T-helper 1 cell (primary cell): ENCODE data around the gene OR2J3.
A peak's percentile ranks its signal among the peaks of the same experiment; 100 is the strongest.
"Not testable (repeated sequence)": the region's sequence is repeated elsewhere in the genome, so short reads cannot be mapped to it uniquely, and the experiment has no call there.

Source experiments
- DNase-seq, 5 donors: peaks; one replicate each; pipeline ENCODE4 v3.0.0-alpha.2; 2012 to 2020
- total RNA-seq, 4 donors: gene quantifications; one replicate each; lab custom pipeline; 2026; lab: John Stamatoyannopoulos, UW

The OR2J3 gene
- total RNA-seq, result 0 to 0.15 (median 0) reads per million in 4 donors

- DNase-seq, result no peak
Observed at GRCh38 chr6:29107758-29108157, at the start of gene OR2J3. TSS of gene OR2J3 (plus strand) at chr6:29108058. CDS start at chr6:29111891, 3,833 bp downstream.

DNA sequence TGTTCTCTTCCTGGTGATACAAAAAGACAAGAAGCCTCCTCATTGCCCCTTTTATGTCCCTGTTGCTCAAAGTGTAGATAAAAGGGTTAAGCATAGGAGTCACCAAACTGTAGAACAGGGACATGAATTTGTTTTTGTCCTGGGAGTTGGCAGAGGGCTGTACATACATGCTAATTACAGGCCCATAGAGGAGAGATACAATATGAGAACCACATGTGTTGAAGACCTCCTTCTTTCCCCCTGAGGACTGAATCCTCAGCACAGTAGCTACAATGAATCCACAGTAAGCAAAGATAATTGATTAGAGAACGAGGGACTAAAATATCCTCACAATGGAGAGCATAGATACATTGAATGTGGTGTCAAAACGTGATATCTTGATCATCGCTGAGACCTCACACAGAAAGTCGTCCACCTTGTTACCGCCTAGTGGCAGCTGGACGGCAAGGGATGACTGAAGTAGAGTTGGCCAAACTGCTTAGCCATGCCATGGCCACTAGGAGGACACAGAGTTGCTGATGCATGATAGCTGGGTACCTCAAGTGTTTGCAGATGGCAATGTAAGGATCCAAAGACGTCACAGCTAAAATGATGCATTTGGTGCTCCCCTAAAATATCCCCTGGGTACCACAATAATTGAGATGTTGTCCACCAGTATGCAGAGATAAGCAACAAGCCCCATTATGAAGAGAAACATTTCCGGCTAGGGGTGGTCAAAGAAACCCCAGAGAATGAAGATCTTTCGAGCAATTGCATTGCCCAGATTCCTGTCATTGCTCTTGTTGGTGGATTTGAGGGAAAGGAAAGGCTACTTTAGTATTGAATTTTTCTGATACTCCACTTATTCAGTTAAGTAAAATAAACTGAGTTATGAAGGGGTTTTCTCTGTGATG, 35.8 kb upstream of the OR2J3 start:
- peak in 1 of 5 donors; percentile 2 for DNase-seq

- no peak for DNase-seq
Observed at GRCh38 chr6:29079203-29079602, 28.7 kb upstream of the OR2J3 start.

GRCh38 chr6:29081312-29081711, 26.5 kb upstream of the OR2J3 start:
- no peak for DNase-seq

DNA sequence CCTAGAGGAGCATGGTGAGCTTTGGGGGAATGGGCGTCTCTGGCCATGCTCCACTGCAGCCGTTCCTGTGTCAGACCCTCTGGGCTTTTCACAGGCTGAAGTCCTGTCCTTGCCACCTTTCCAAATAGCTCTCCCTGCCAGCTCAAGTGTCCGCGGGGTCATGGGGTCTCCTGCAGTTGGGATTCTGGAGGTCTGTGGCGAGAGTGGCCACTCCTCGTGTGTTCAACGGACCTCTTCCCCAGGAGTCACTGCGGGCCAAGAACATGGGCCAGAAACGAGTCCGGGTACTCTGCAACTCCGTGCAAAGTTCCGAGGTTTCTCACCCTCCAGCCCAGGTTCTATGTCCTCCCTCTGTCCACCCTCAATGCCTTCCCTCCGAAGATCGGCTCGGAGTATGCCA, 25.4 kb upstream of the OR2J3 start:
- no peak for DNase-seq

DNA sequence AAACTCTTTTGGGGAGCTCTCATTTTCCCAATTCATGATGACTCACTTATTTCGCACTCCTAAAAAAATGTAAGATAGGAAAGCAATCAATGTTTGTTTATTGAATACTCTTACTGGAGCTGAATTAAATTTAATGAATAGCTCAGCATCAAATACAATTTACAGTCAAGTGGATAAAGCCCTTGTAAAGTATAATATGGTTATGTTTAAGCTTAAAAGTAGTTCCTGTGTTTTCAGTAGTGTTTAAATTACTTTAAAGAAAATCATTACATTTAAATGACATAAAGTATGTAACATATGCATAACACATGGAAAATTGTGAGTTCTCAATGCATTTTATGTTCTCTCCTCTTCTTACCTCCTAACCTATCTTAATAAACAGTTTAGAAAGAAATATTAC, 20.6 kb upstream of the OR2J3 start, which contains the start of gene OR2B3:
Gene OR2B3, minus strand, starts transcription at position 101 of the 400 bp plus-strand sequence. Its CDS starts 65 bp downstream, at position 36.
- no peak for DNase-seq

DNA sequence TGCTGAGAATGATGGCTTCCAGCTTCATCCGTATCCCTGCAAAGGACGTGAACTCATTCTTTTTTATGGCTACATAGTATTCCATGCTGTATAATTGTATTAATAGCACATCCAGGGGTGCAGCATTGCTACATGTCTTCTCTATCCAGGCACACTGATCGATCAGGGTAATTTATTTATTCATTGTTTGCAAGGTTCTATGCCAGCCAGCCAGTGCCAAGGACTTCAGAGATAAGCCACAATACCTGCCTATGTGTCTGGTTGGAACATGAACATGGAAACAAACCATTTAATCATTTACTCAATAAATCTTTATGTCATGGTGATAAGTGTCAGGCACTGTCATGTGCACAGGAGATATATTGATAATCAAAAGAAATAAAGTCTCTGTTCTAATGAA, 14.9 kb upstream of the OR2J3 start:
- DNase-seq, result no peak

GRCh38 chr6:29097803-29098202, 10.1 kb upstream of the OR2J3 start:
- no peak for DNase-seq

DNA sequence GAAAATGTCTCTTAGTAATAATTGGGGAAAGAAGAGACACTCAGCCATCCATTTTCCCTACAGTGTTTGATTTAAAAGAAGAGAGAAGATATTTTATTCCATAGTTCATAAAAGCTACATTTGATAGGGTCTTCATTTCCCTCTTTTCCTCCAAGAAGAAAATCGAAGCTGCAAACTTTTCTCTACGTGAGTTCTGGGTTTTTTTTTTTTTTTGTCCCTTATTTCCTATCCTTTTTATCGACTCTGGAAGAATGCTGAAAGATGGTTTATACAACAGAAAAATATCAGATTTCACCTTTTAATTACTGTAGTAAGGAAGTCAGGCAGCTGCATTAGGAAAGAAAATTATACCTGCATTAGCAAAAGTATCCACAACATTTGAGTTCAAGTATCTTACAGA, 8.7 kb upstream of the OR2J3 start, which contains the start of gene OR2J1:
Gene OR2J1, plus strand, starts transcription at position 301 of the 400 bp plus-strand sequence. CDS start 1,453 bp downstream, outside the sequence.
- DNase-seq, result no peak

GRCh38 chr6:29112135-29112534, 4.3 kb downstream of the OR2J3 start:
- no peak for DNase-seq

DNA sequence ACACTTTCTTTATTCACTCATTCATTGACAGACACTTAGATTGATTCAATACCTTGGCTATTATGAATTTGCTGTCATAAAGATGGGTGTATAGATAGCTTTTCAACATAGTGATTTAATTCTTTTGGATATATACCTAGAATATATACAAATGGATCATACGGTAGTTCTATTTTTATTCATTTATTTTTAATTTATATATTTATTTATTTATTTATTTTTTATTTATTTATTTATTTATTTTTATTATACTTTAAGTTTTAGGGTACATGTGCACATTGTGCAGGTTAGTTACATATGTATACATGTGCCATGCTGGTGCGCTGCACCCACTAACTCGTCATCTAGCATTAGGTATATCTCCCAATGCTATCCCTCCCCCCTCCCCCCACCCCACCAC, 7.1 kb downstream of the OR2J3 start:
- DNase-seq, result not testable (repeated sequence)

DNA sequence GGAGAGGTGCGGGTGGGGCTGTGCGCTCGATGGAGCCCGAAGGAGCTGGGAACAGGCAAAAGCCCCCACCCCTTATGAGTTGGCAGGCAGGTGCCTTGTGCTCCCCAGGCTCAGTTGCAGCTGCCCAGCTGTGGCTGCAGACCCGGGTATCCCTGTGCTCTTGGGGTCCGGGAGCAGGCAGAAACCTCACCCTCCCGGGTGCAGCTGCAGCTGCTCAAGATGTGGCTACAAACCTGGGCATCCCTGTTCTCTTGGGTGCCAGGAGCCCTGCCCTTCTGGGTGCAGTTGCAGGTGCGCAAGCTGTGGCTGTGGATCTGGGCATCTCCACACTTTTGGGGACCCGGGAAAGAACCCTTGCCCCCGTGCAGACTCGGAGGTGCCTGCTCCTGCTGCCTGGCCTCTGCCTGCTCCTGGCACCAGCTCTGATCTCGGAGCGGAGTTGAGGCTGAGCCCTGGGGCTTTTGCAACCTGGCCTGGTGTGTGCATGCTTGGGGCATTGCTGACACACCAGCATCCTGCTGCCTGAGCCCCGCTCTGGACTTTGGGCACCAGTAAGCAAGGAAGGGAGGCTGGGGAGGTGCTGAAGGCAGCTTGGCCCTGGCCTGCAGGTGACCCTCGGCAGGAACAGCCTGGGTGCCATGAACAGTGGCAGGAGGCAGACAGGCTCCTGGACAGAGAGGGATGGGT, 21.6 kb downstream of the OR2J3 start:
- DNase-seq, result peak in 1 of 5 donors; percentile 11

- DNase-seq, result no peak
Observed at GRCh38 chr6:29130644-29131043, 22.8 kb downstream of the OR2J3 start.

GRCh38 chr6:29131691-29132090, 23.8 kb downstream of the OR2J3 start:
- DNase-seq, result no peak

DNA sequence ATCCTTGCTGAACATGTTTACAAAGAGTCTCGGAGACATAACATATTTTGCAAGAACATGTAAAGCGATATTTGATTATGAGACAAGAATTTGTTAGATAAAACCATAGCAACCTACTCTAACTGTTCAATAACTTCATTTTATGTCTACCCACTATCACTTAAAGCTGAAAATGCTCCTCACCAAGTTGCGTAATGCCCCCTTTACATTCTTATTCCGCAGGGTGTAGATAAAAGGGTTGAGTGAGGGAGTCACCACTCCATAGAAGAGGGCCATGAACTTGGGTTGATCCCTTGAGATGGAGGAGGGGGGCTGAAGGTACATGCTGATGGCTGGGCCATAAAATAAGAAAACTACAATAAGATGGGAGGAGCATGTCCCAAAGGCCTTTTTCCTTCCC, 29.9 kb downstream of the OR2J3 start:
- no peak for DNase-seq

DNA sequence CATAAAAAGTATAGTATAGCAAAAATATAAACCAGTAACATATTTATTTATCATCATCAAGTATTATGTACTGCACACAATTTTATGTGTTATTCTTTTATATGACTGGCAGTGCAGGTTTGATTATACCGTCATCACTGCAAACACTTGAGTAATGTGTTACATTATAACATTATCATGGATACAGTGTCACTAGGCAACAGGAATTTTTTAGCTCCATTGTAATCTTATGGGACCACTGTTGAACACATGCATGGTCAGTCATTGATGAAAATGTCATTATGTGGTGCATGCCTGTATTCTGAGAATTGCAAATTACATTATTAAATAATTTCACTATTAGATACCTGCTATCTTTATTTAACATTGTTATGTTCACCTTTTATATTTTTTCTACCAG, 33.7 kb downstream of the OR2J3 start:
- no peak for DNase-seq

- no peak for DNase-seq
Observed at GRCh38 chr6:29142309-29142708, 34.5 kb downstream of the OR2J3 start.

- no peak for DNase-seq
Observed at GRCh38 chr6:29146179-29146578, 38.3 kb downstream of the OR2J3 start.

GRCh38 chr6:29147074-29147473, 39.2 kb downstream of the OR2J3 start:
- DNase-seq, result no peak

- DNase-seq, result not testable (repeated sequence)
Observed at GRCh38 chr6:29149444-29149843, 41.6 kb downstream of the OR2J3 start.

DNA sequence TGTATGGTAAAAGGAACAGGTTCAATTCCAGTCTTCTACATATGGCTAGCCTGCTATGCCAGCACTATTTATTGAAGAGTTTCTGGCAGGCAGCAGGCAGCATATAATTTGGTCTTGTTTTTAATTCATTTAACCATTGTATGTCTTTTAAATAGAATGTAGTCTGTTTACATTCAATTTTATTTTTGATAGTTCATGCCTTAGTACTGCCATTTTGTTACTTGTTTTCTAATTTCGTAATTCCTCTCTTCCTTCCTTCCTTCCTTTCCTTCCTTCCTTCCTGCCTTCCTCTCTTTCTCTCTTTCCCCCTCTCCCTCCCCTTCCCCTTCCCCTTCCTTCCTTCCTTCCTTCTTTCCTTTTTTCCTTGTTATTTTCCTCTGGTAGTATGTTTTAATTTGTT, 45.2 kb downstream of the OR2J3 start:
- no peak for DNase-seq

DNA sequence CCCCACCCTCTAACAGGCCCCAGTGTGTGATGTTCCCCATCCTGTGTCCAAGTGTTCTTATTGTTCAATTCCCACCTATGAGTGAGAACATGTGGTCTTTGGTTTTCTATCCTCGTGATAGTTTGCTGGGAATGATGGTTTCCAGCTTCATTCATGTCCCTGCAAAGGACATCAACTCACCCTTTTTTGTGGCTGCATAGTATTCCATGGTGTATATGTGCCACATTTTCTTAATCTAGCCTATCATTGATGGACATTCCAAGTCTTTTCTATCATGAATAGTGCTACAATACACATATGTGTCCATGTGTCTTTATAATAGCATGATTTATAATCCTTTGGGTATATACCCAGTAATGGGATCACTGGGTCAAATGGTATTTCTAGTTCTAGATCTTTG, 47.3 kb downstream of the OR2J3 start:
- not testable (repeated sequence) for DNase-seq

DNA sequence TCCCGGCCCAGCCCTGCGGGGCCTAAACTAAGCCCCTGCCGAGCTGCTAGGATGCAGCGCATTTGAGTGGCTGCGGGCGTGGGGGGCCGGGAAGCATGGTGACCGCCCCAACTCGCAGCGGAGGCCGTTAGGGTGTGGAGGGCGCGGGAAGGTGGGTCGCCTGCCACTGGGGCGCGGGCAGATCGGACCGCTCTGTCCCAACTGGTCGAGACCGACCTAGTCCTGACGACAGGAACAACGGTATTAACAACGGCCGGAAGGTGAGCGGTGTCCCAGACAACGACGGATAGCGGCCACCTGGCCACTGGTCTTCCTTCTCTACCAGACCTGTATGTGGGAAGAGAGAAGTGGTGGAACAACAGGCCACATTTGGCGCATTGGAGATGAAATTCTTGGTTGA, 52.1 kb downstream of the OR2J3 start:
- not testable (repeated sequence) for DNase-seq
